ENCODE data around the gene BRIP1.
"Not testable (repeated sequence)": the region's sequence is repeated elsewhere in the genome, so short reads cannot be mapped to it uniquely, and the experiment has no call there.

Gene BRIP1

GRCh38 chr17:61827649-61828395 is 35.5 kb downstream of the BRIP1 start:
- DNase-seq (ENCODE audit: low spot score): no peak

GRCh38 chr17:61826866-61827265 is 36.5 kb downstream of the BRIP1 start:
- DNase-seq (ENCODE audit: low spot score): not testable (repeated sequence)

GRCh38 chr17:61826198-61826597 is 37.1 kb downstream of the BRIP1 start:
- DNase-seq (ENCODE audit: low spot score): not testable (repeated sequence)

- no peak for DNase-seq (ENCODE audit: low spot score)
Observed at GRCh38 chr17:61825448-61826137, 37.7 kb downstream of the BRIP1 start.

GRCh38 chr17:61822326-61823285 is 40.7 kb downstream of the BRIP1 start:
- no peak for DNase-seq (ENCODE audit: low spot score)

- no peak for DNase-seq (ENCODE audit: low spot score)
Observed at GRCh38 chr17:61821655-61822054, 41.7 kb downstream of the BRIP1 start.

GRCh38 chr17:61819265-61819664 is 44.1 kb downstream of the BRIP1 start:
- not testable (repeated sequence) for DNase-seq (ENCODE audit: low spot score)

- DNase-seq (ENCODE audit: low spot score): no peak
Observed at GRCh38 chr17:61818225-61818624, 45.1 kb downstream of the BRIP1 start.

GRCh38 chr17:61817452-61817851 is 45.9 kb downstream of the BRIP1 start:
- DNase-seq (ENCODE audit: low spot score): no peak

GRCh38 chr17:61816538-61816937 is 46.8 kb downstream of the BRIP1 start:
- DNase-seq (ENCODE audit: low spot score): no peak

GRCh38 chr17:61815863-61816503 is 47.3 kb downstream of the BRIP1 start:
- no peak for DNase-seq (ENCODE audit: low spot score)

- no peak for DNase-seq (ENCODE audit: low spot score)
Observed at GRCh38 chr17:61814485-61814884, 48.8 kb downstream of the BRIP1 start.

- DNase-seq (ENCODE audit: low spot score): no peak
Observed at GRCh38 chr17:61813211-61813610, 50.1 kb downstream of the BRIP1 start.

GRCh38 chr17:61812747-61813146 is 50.6 kb downstream of the BRIP1 start:
- DNase-seq (ENCODE audit: low spot score): no peak

- peak; percentile 8 for DNase-seq (ENCODE audit: low spot score)
Observed at GRCh38 chr17:61809816-61810392, 53.4 kb downstream of the BRIP1 start.

- DNase-seq (ENCODE audit: low spot score): no peak
Observed at GRCh38 chr17:61808442-61808841, 54.9 kb downstream of the BRIP1 start.

GRCh38 chr17:61806936-61807335 is 56.4 kb downstream of the BRIP1 start:
- DNase-seq (ENCODE audit: low spot score): no peak

GRCh38 chr17:61806081-61806828 is 57.1 kb downstream of the BRIP1 start:
- DNase-seq (ENCODE audit: low spot score): no peak

- DNase-seq (ENCODE audit: low spot score): peak; percentile 21
Observed at GRCh38 chr17:61805399-61805798, 57.9 kb downstream of the BRIP1 start.

- no peak for DNase-seq (ENCODE audit: low spot score)
Observed at GRCh38 chr17:61803796-61804195, 59.5 kb downstream of the BRIP1 start.

GRCh38 chr17:61803216-61803615 is 60.1 kb downstream of the BRIP1 start:
- DNase-seq (ENCODE audit: low spot score): no peak

All from hepatic stellate cell (primary cell).